DMS114 treated with DMSO at 0.1 percent for 48 hours (cell line): Measurements from ENCODE around the gene NTRK3.

Experiments
- DNase-seq: peaks from one replicate; lab custom pipeline; 2025; ENCODE audit not compliant: unreplicated experiment; lab: John Stamatoyannopoulos, UW

Gene NTRK3

GRCh38 chr15:88258093-88258641, 1.6 kb upstream of the NTRK3 start:
- DNase-seq = no peak

GRCh38 chr15:88257311-88258092, 963 bp upstream of the NTRK3 start:
- DNase-seq = no peak

GRCh38 chr15:88255484-88256278, 858 bp downstream of the NTRK3 start:
- no peak for DNase-seq

GRCh38 chr15:88255087-88255483, 1.5 kb downstream of the NTRK3 start:
- no peak for DNase-seq

- DNase-seq = no peak
Observed at GRCh38 chr15:88252441-88252840, 4.1 kb downstream of the NTRK3 start.

- DNase-seq = no peak
Observed at GRCh38 chr15:88250826-88251225, 5.7 kb downstream of the NTRK3 start.

GRCh38 chr15:88249220-88249619, 7.3 kb downstream of the NTRK3 start:
- no peak for DNase-seq

- DNase-seq = no peak
Observed at GRCh38 chr15:88247914-88248313, 8.6 kb downstream of the NTRK3 start.

GRCh38 chr15:88246666-88247446, 9.7 kb downstream of the NTRK3 start:
- DNase-seq = peak; percentile 79

- no peak for DNase-seq
Observed at GRCh38 chr15:88246081-88246480, 10.5 kb downstream of the NTRK3 start.

GRCh38 chr15:88243895-88244787, 12.4 kb downstream of the NTRK3 start:
- peak; percentile 33 for DNase-seq

- DNase-seq = no peak
Observed at GRCh38 chr15:88242586-88243555, 13.7 kb downstream of the NTRK3 start.

- no peak for DNase-seq
Observed at GRCh38 chr15:88241461-88241860, 15.1 kb downstream of the NTRK3 start.

- DNase-seq = no peak
Observed at GRCh38 chr15:88241060-88241459, 15.5 kb downstream of the NTRK3 start.

GRCh38 chr15:88239594-88239993, 16.9 kb downstream of the NTRK3 start:
- no peak for DNase-seq

- DNase-seq = no peak
Observed at GRCh38 chr15:88238618-88239430, 17.7 kb downstream of the NTRK3 start.

GRCh38 chr15:88234711-88235110, 21.8 kb downstream of the NTRK3 start:
- no peak for DNase-seq

GRCh38 chr15:88233921-88234320, 22.6 kb downstream of the NTRK3 start:
- no peak for DNase-seq
